HG03025 (cell line): ENCODE results near the gene RHO.

Experiments
- ATAC-seq: cut with Tn5 transposase; IDR thresholded peaks from one replicate; pipeline ENCODE4 v1.9.1; 2021; ENCODE audit warnings: mild to moderate bottlenecking, moderate library complexity; ENCODE audit not compliant: unreplicated experiment, low FRiP score

Gene RHO

GRCh38 chr3:129558081-129558771 is 29.8 kb downstream of the RHO start:
- ATAC-seq = no peak

GRCh38 chr3:129558772-129559564 is 30.5 kb downstream of the RHO start:
- no peak for ATAC-seq

GRCh38 chr3:129559565-129560079 is 31.2 kb downstream of the RHO start:
- no peak for ATAC-seq

GRCh38 chr3:129560269-129560787 is 31.9 kb downstream of the RHO start:
- ATAC-seq = no peak

GRCh38 chr3:129560911-129561594 is 32.6 kb downstream of the RHO start:
- no peak for ATAC-seq

GRCh38 chr3:129561619-129562248 is 33.3 kb downstream of the RHO start:
- ATAC-seq = no peak

- ATAC-seq = no peak
Observed at GRCh38 chr3:129562803-129563202, 34.4 kb downstream of the RHO start.

- no peak for ATAC-seq
Observed at GRCh38 chr3:129563332-129563731, 34.9 kb downstream of the RHO start.

GRCh38 chr3:129563850-129564535 is 35.6 kb downstream of the RHO start:
- ATAC-seq = no peak

- no peak for ATAC-seq
Observed at GRCh38 chr3:129564981-129565644, 36.7 kb downstream of the RHO start.

- ATAC-seq = no peak
Observed at GRCh38 chr3:129565902-129566301, 37.5 kb downstream of the RHO start.

GRCh38 chr3:129567176-129567705 is 38.8 kb downstream of the RHO start:
- no peak for ATAC-seq

- no peak for ATAC-seq
Observed at GRCh38 chr3:129567939-129568338, 39.5 kb downstream of the RHO start.

GRCh38 chr3:129569856-129570255 is 41.4 kb downstream of the RHO start:
- no peak for ATAC-seq

- ATAC-seq = no peak
Observed at GRCh38 chr3:129571605-129572547, 43.4 kb downstream of the RHO start.

- no peak for ATAC-seq
Observed at GRCh38 chr3:129572603-129573002, 44.2 kb downstream of the RHO start.

- ATAC-seq = no peak
Observed at GRCh38 chr3:129573493-129573892, 45.1 kb downstream of the RHO start.

- no peak for ATAC-seq
Observed at GRCh38 chr3:129574206-129574605, 45.8 kb downstream of the RHO start.
